HG03565 (cell line): ENCODE measurements around the gene DRC7.

Experiments
- ATAC-seq: cut with Tn5 transposase; IDR thresholded peaks from one replicate; pipeline ENCODE4 v1.9.1; 2021; ENCODE audit warnings: mild to moderate bottlenecking, moderate library complexity; ENCODE audit not compliant: unreplicated experiment

DRC7 gene

DNA sequence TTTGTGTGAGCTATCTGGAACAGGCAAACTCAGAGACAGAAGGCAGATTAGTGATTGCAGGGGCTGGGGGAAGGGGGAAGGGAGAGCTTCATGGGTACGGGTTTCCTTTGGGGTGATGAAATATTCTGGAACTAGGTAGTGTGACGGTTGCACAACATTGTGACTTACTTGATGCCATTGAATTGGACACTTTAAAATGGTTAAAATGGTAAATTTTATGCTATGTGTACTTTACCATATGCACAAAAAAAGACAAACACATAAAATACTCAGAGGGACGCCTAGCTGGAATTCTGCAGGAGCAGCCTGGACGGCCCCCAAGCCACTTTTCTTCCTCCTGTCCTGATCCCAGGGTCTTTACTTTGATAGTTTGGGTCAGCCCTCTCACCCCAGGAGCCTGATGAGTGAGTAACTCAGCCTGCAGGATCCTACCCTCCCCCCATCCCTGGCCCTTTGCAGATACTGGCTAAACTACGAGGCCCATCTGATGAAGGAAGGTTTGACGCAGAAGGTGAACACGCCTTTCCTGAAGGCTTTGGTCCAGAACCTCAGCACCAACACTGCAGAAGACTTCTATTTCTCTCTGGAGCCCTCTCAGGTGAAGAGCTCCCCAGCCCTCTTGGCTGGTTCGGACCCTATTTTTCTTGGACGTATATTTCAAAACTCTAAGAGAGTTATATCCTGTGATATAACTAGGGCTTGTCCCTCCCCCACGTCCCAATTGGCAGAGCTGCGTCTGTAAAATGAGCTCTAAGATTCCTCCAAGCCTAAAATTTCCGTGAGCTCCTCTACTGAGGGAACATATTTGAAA lies 18.7 kb upstream of the DRC7 start:
- ATAC-seq: no peak

DNA sequence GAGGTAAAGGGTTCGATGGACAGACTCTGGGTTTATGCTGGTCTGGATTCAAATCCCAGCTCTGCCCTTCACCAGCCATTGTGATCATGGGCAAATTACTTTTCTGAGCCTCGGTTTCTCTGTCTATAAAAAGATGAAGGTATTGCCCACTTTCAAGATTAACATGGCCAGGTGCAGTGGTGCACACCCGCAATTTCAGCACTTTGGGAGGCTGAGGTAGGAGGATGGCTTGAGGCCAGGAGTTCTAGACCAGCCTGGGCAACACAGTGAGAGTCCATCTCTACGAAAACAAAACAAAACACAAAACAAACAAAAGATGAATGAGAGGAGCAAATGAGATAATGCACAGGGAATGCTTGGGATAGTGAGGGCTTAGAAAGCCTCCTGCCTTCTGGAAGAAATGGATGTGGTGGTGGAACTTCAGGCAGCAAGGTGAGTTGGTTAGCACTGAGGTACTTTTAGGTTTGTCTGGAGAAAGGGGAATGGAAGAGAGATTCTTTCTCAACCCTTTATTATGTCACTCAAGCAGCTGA lies 18.0 kb upstream of the DRC7 start:
- no peak for ATAC-seq

DNA sequence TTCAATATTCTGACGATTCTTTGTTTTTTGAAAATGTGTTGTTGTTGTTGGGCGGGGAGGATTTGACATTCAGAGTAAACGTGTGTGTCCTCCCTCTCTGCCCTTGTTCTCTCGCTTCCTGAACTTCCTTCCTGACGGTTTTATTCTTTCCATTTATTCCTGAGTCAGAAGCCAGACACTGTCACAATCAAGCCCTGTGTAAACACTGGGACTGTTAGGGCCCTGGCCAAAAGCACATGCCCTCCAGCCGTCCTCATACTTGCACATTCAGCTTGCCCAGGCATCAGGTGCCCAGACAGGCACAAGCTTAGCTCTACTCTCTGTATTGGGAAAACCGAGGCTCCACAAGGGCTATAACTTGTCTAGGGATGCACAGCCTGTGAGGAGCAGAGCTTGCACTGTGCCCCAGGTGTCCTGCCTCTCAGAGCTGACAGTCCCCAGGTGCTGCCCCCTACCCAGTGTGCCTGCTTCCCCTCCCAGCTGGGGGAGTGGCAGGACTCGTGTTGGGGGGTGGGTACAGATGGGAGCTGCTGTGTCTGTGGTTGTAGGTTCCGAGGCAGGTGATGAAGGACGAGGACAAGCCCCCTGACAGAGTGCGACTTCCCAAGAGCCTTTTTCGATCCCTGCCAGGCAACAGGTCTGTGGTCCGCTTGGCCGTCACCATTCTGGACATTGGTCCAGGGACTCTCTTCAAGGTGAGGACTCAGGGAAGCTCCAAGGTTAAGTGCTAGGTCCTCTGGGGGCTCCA lies 16.8 kb upstream of the DRC7 start:
- ATAC-seq: no peak

DNA sequence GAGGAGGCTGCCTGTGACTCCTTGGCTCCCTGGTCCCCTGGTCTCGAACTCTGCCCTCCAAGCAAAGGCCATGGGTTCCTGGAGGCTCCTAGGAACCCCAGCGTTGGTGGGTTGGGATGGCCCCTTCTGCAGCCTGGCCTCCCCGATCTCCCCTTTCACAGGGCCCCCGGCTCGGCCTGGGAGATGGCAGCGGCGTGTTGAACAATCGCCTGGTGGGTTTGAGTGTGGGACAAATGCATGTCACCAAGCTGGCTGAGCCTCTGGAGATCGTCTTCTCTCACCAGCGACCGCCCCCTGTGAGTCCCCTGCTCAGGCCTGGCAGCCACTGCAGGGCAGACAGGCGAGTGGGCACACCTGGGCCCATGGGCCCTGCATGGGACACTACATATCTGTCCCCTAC lies 15.6 kb upstream of the DRC7 start:
- no peak for ATAC-seq

DNA sequence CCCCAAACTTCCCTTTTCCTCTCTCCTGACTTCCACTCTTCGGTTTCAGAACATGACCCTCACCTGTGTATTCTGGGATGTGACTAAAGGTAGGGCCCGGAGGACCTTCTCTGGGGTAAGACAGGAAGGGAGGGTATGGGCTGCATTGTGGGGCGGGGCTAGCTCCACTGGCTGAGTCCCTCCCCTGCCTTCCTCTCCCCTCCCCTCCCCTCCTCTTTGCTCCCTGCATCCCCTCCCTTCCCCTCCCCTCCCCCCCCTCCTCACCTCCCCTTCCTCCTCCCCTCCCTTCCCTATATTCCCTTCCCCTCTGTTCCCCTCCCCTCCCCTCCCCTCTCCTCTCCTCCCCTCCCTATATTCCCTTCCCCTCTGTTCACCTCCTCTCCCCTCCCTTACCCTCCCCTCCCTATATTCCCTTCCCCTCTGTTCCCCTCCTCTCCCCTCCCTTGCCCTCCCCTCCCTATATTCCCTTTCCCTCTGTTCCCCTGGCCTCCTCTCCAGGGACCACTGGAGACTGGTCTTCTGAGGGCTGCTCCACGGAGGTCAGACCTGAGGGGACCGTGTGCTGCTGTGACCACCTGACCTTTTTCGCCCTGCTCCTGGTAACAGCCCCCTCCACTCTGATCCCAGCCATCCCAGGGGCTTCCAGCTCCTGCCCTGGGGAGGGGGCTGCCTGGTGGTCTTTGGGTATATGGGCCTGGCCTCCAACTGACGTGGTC lies 14.7 kb upstream of the DRC7 start:
- no peak for ATAC-seq

DNA sequence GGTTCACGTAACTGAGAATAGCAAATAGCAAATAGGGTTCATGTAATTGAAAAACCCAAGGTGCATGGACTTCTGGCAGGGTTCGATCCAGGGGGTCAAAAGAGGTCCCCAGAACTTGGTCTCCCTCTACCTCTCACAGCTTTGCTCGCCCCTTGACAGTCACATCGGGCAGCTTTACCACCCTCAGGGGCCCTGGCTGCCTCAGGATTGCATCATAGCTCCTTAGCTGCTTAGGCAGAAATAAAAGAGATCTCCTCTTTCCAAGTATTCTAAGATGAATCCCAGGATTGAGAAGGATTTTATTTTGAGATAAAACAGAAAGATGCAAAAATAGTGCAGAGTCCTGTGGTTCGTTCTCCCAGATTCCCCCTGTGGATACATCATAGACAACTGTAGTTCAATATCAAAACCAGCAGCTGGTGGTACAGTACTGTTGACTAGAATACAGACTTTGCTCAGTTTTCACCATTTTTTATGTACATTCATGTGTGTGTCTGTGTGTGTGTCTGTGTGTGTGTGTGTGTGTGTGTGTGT lies 13.7 kb upstream of the DRC7 start:
- no peak for ATAC-seq

DNA sequence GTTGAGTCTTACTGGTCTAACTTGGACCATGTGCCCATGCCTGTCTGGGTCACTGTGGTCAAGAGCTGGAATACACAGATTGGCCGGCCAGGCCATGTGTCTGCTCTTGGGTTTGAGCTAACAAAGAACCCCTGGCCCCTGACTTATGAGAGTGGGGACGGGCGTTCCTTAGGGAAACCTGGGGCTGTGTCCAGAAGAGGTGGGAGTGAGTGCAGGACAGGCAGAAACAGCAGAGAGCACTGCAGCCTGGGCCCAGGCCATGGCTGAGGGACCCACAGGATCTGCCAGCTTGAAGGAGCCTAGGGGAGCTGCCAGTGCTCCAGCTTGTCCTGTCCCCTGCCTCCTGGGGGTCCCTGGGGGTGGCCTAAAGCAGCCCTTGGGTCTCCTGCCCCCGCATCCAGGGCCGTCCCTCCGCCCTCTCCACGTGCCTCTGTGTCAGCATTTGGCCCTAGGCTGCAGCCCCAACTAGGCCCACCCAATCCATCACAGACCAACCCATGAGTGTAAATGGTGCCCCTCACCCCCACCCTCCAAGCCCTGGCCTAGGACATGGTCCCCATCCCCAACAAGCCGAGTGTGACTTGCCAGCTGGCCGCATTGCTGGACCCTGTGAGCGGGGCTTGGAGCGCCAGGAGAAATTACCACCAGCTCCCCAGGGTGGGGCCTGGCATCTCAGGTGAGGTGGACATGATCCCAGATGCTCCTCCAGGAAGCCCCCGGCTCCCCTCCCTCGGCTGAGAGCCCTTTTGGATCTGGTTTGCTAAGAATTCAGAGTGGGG lies 12.5 kb upstream of the DRC7 start:
- ATAC-seq: no peak

DNA sequence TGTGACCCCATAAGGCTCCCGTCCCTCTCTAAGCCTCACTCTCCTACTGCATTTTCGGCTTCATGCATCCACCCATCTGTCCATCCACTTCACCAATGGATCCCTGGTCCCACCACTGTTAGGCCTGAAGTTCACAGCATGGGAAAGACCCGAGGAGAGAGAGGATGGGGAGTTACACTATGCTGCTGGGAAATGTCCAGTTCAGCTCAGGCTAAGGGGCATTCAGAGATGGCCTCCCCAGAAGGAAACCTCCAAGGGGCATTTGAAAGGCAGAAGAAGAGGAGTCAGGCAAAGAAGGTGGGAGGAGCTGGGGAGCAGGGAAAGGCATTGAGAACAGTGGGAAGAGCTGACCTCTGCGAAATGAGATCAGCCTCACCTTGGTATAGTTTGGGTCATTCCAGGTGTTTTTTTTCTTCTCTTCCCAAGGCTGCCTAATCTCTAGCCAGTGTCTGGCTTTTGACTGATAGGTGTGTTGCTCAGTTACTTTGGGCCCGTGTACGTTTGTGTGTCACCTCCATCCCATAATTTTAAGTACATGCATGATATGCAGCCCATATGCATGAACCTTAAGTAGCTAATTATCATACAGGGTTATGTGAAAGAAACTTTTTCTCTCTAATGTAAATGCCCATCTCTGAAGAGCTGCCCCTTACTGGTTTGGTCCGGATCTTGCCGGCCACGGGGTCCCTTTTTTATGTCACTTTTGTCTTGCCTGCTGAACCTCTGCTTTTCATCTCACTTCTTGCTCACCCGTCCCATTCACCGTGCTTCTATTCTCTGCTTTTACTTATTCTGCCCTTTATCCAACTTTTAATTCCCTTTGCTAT lies 11.6 kb upstream of the DRC7 start:
- no peak for ATAC-seq

DNA sequence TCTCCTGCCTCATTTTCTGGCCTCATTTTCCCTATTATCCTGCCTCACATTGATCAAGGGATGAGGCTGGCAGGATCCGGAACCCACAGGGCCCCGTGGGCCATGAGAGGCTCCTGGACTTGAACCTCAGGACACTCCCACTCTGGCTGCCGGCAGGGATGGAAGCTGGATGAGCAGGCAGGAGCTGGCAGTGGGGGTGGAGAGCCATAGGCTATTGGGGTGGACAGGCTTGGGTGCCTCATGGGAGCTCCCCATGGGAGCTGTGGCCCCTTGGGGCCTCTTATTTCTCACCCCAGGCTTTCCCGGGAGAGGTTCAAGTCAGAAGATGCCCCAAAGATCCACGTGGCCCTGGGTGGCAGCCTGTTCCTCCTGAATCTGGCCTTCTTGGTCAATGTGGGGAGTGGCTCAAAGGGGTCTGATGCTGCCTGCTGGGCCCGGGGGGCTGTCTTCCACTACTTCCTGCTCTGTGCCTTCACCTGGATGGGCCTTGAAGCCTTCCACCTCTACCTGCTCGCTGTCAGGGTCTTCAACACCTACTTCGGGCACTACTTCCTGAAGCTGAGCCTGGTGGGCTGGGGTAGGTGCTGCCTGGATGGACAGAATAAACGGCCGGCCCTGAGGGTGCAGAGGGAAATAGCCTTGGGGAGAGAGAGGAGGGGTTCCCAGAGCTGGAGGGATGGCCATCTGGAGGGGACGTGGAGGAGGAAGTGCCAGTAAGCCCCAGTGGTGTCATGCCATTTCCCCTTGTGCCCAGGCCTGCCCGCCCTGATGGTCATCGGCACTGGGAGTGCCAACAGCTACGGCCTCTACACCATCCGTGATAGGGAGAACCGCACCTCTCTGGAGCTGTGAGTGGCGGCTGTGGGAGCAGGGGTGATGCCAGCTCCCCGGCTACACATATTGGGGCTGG lies 10.7 kb upstream of the DRC7 start:
- ATAC-seq: no peak

DNA sequence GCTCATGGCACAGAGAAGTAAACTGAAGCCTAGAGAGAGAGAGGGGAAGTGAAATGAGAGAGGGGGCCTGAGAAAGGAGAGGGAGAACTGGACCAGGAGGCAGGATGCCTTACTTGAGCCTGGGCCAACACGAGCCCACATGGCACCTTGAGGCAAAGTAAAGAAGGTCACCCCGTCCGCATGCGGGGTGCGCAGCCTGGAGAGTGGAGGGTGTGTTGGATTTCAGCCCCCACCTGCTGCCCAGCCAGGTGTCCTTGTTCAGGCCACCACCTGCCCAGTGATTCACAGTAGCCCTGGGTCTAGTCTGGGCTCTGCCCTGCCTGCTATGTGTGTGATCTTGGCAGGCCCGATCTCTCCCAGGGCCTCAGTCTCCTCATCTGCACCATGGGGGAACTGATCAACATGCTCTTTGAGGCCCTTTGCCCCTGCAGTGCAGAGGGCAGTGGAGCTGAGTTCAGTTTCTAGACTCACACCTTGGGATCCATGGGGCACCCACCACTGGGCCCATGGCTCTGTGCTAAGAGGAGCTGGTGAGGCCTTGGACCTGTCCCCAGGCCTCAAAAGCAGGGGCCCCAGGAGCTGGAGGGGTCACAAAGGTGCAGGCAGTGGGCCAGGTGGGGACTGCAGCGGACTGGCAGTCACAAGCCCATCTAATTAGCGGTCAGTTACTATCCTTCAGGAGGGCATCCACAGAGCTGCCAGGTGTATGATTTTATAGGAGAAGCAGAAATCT lies 9.8 kb upstream of the DRC7 start:
- no peak for ATAC-seq

DNA sequence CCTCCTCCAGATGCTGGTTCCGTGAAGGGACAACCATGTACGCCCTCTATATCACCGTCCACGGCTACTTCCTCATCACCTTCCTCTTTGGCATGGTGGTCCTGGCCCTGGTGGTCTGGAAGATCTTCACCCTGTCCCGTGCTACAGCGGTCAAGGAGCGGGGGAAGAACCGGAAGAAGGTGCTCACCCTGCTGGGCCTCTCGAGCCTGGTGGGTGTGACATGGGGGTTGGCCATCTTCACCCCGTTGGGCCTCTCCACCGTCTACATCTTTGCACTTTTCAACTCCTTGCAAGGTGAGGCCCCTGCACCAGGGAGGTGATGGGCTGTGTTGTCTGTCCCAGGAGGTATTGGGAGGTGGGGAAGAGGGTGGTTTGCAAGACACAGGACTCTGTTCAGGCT lies 9.0 kb upstream of the DRC7 start:
- ATAC-seq: no peak

DNA sequence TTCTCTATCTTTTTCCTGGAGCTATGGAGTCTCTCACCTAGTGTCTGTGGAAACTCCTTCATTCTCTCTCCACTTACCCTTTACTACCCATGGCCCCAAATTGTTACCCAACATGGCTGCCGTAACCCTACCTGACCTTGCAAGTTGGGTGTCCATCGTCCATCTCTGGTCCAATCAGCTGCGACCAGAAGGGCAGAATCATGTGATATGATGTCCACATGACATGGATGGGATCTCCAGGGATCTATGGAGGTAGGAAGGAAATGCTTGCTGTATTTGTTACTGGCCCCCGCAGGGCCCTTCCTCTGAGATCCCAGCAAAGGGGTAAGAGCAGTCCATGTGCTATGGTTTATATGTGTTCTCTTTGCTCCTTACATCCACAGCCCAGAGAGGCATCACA lies 8.0 kb upstream of the DRC7 start:
- ATAC-seq: no peak

DNA sequence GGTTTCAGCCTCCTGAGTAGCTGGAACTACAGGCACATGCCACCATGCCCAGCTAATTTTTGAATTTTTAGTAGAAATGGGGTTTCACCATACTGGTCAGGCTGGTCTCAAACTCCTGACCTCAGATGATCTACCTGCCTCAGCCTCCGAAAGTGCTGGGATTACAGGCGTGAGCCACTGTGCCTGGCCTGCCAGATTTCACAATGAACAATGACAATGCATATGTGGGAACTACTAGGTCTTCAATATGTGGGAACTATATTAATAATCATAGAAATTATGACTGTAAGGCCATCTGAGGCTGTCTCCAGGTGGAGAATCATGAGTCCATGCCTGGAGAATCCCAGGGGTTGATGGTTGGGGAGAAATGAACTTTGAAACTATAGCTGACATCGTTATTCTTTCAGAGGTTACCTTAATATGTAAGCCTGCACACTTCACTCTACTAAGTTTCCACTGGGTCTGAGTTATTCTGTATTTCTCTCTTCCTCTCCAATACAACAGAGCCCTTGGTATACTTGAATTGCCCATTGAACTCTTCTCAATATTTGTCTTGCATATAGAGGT lies 7.2 kb upstream of the DRC7 start:
- ATAC-seq: no peak

DNA sequence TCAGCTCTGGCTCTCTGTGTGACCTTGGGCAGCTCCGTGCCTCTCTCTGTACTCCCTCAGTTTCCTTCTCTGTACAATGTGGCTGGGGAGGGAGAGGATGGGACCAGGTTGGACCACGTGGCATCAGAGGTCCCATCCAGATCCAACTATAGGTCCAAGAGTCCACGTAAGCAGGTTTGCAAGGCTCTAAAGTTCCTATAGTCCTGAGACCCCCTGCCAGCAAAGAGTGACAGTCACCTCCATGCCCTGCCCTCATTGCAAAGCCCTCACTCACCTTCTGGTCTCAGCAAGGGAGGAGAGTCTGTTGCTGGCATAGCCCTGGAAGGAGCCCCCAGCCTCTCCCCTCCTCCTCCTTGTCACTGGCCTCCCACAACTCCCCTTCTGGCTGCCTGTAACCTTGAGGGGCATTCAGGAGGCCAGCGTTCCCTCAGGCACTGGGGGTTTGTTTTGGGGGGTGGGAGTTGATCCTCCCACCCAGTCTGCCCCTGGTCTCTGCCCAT lies 6.1 kb upstream of the DRC7 start:
- no peak for ATAC-seq

DNA sequence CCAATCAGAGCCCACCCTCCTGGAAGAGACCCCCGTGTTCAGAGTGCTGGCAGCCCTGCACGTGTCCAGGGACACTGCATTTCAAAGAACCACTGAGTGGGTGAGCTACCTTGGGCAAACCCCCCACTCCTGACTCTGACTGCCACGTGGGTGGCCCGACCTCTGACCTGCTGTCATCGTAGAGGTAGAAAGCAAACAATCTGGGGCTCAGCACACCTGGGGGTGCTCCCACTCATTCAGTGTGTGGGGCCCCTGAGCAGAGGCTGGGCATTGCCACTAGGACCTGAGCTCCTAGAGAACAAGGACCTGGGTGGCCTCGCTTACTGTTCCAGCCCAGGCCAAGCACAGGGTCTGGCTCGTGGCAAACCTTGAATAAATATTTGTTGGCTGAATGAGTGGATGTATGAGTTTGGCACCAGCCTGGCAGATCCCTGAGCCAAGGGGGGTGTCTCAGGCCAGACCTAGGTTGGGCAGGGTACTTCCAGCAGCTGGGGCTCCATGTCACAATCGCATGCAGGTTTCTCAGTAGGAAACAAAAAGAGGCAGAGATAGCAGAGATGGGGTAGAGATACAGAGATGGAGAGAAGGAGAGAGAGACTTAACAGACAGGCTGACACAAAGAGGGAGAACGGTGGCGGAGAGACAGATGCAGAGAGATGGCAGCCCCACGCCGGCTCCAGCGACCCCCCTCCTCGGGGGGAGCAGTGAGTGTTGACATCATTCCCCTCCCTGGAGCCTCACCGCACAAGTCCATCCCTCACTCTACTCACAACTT lies 5.4 kb upstream of the DRC7 start:
- no peak for ATAC-seq

DNA sequence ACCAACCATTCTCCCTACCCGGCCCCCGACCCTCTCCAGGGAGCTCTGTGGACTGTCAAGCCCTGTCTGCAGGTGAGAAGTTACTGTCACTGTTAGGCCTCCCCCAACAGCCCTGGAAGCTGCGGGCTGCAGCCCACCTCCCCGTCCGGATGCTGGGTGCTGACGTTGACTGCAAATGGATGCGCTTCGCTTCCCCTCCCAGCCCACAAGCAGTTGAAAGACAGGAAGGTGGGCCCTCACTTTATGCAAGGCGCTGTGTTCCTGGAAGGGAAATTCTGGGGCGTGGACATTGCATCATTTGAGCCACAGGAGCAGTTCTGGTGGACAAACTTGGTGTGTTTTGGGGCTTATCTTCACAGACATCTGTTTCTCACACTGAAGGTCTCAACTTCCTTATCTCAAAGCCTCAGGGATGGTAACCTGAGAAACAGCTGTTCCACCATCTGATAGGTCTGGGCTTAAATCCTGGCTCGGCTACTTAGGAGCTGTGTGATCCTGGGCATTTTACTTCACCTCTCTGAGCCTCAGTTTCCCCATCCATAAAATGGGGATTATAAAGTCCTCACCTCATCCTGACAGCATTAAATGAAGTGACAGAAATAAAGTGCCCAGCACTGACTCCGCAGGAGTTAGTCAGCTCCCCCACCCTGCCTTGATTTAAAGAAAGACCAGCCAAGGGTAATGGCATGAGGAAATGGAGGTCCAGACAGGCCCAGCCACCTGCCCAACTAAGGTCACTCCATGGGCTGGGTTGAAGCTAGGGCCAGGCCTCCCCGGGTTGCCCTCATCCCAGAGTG lies 4.6 kb upstream of the DRC7 start:
- ATAC-seq: peak; percentile 50
